Measurements from ENCODE around the gene PTPRD. TPM values are rescaled to one million over a fixed set of nuclear protein-coding genes. Genes with fewer than 3 reads are reported as not detected.

Gene PTPRD
- total and polyA plus RNA-seq, 5 donors from 2014 or later = 0.47 TPM; not detected in 4

DNA sequence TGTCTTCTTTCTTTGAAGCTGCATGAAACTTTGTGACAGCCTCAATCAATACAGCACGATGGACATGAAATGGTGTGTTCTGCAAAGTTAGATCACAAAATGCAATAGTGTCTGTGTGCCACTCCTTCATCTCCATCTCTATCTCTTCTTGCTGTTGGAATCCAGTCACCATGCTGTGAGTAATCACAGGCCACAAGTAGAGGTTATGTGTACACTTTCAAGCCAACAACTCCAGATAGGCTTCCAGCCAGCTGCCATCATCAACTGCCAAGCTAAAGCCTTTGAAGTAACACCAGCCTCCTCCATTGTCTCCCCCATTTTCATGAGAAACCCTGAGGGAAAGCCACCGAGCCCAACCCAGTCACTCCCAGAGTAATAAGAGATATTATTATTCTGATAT lies 360.6 kb downstream of the PTPRD start:
- H3K36me3 ChIP-seq (ENCODE audit: control insufficient read depth, insufficient read depth, low read length) = no peaks in the 10 kb centered on the region
- Mint-ChIP-seq H3K36me3 (no peaks in the 10 kb centered on the region), H3K4me3 (no peak overlapping the region), H3K27ac (no peak overlapping the region), H3K9me3 (peaks cover 0 to 20% (median 4%) of the 10 kb centered on the region in 7 donors), H3K27me3 (no peaks in the 10 kb centered on the region), H3K4me1 (no peaks in the 10 kb centered on the region)
- no peaks in the 10 kb centered on the region for H3K27me3 ChIP-seq (ENCODE audit: control insufficient read depth, insufficient read depth, low read length)
- H3K9me3 ChIP-seq (ENCODE audit: control insufficient read depth in 2 of 2, low read length in 2 of 2) = no peaks in the 10 kb centered on the region
- DNase-seq (no peak), ATAC-seq (ENCODE audit: low read depth in 2 of 2) (no peak)
- no peaks in the 10 kb centered on the region for H3K4me1 ChIP-seq (ENCODE audit: control insufficient read depth, insufficient read depth, low read length, poor library complexity, severe bottlenecking)
- no peak overlapping the region for H3K4me3 ChIP-seq (ENCODE audit: low read depth, low read length)
- H3K27ac ChIP-seq (ENCODE audit: insufficient read depth, low read length, poor library complexity, severe bottlenecking) = no peak overlapping the region

DNA sequence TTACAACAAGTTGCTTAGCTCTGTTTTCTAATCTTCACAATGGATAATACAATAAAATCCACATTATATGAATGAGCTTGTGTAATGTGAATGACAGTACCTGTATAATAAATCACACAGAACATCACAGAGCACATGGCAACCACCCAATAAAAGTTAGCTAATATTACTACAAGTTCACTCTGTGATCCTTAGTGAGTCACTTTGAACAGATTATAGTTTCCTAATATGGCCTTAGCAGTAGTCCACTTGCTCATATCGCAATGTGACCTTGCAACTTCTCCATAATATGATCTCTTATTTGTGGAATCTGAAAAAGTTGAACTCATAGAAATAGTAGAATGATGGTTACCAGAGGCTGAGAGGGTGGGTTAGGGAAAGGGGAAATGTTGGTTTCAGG lies 361.3 kb downstream of the PTPRD start:
- no peak overlapping the region for H3K4me3 ChIP-seq (ENCODE audit: low read depth, low read length)
- DNase-seq = no peak
- Mint-ChIP-seq H3K4me1 (no peaks in the 10 kb centered on the region), H3K27me3 (no peaks in the 10 kb centered on the region), H3K27ac (no peak overlapping the region), H3K9me3 (peaks cover 0 to 20% (median 3%) of the 10 kb centered on the region in 7 donors), H3K36me3 (no peaks in the 10 kb centered on the region), H3K4me3 (no peak overlapping the region)
- no peaks in the 10 kb centered on the region for H3K36me3 ChIP-seq (ENCODE audit: control insufficient read depth, insufficient read depth, low read length)
- H3K9me3 ChIP-seq (ENCODE audit: control insufficient read depth in 2 of 2, low read length in 2 of 2) = no peaks in the 10 kb centered on the region
- ATAC-seq (ENCODE audit: low read depth in 2 of 2) = no peak
- H3K27me3 ChIP-seq (ENCODE audit: control insufficient read depth, insufficient read depth, low read length) = no peaks in the 10 kb centered on the region
- no peak overlapping the region for H3K27ac ChIP-seq (ENCODE audit: insufficient read depth, low read length, poor library complexity, severe bottlenecking)
- no peaks in the 10 kb centered on the region for H3K4me1 ChIP-seq (ENCODE audit: control insufficient read depth, insufficient read depth, low read length, poor library complexity, severe bottlenecking)

DNA sequence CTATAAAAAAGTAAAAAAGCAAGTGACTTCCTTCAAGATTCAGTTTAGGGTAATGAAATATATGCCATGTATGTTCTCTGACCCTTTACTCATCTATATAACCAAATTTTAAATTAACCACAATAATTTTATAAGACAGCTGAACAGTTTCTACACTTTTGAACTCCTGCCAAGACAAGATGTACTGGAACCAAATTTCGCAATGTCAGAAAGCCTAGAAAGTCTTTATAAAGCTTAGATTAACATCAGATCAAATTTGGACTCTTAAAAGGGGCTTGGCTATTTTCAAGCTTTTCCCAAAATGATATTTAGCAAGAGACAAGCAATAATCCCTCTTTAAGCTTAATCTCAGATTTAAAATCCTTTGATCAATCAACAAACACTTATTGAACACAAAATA lies 362.6 kb downstream of the PTPRD start:
- no peaks in the 10 kb centered on the region for H3K4me1 ChIP-seq (ENCODE audit: control insufficient read depth, insufficient read depth, low read length, poor library complexity, severe bottlenecking)
- Mint-ChIP-seq H3K27ac (no peak overlapping the region), H3K27me3 (no peaks in the 10 kb centered on the region), H3K4me3 (no peak overlapping the region), H3K36me3 (no peaks in the 10 kb centered on the region), H3K9me3 (peaks cover 0 to 24% (median 5%) of the 10 kb centered on the region in 7 donors), H3K4me1 (no peaks in the 10 kb centered on the region)
- DNase-seq (no peak), ATAC-seq (ENCODE audit: low read depth in 2 of 2) (no peak)
- no peaks in the 10 kb centered on the region for H3K27me3 ChIP-seq (ENCODE audit: control insufficient read depth, insufficient read depth, low read length)
- no peaks in the 10 kb centered on the region for H3K9me3 ChIP-seq (ENCODE audit: control insufficient read depth in 2 of 2, low read length in 2 of 2)
- no peak overlapping the region for H3K27ac ChIP-seq (ENCODE audit: insufficient read depth, low read length, poor library complexity, severe bottlenecking)
- no peaks in the 10 kb centered on the region for H3K36me3 ChIP-seq (ENCODE audit: control insufficient read depth, insufficient read depth, low read length)
- no peak overlapping the region for H3K4me3 ChIP-seq (ENCODE audit: low read depth, low read length)

DNA sequence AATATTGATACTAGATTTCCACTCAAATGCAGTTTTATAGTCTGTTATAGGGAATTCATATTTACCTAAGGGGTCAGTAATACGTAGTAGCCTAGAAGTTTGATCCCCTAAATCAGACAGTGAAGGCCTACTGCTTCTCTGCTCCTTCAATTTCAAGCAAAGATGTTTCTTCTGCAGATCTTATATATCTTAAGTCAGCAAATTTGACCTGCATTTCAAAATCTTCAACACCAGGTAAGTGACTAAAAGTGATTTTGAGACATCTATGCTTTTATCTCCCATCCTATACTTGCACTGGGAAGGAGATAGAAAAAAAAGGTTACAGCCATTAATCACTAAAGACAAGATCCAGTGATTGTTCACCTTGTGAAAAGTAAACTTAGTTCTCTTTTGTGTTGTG lies 363.9 kb downstream of the PTPRD start:
- no peaks in the 10 kb centered on the region for H3K9me3 ChIP-seq (ENCODE audit: control insufficient read depth in 2 of 2, low read length in 2 of 2)

DNA sequence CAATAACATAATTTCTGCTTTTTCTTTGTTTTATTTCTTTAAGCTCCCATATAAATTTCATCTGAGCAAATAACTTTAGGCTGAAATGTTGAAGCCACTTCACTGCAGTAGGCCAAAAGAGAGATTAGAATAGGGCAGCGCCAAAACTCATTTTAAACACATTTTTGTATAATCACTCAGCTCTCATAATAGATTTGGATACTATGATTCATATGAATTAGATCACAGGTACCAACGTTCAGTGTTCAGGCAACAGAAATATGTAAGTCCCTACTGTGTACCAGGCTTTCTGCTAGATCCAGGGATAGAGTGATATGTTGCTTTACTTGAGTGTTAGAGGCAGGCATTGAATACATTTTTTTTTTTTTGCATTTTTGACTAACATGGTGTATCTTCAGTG lies 370.5 kb downstream of the PTPRD start:
- Histone ChIP-seq H3K9me3 (ENCODE audit: control insufficient read depth in 2 of 2, low read length in 2 of 2) (peaks cover 0 to 8% of the 10 kb centered on the region in 2 experiments), H3K27me3 (ENCODE audit: control insufficient read depth, insufficient read depth, low read length) (no peaks in the 10 kb centered on the region), H3K4me3 (ENCODE audit: low read depth, low read length) (no peak overlapping the region), H3K36me3 (ENCODE audit: control insufficient read depth, insufficient read depth, low read length) (no peaks in the 10 kb centered on the region), H3K4me1 (ENCODE audit: control insufficient read depth, insufficient read depth, low read length, poor library complexity, severe bottlenecking) (no peaks in the 10 kb centered on the region), H3K27ac (ENCODE audit: insufficient read depth, low read length, poor library complexity, severe bottlenecking) (no peak overlapping the region)
- Mint-ChIP-seq H3K27me3 (no peaks in the 10 kb centered on the region), H3K9me3 (peaks cover 3 to 32% (median 5%) of the 10 kb centered on the region in 7 donors), H3K4me3 (no peak overlapping the region), H3K4me1 (no peaks in the 10 kb centered on the region), H3K36me3 (no peaks in the 10 kb centered on the region), H3K27ac (no peak overlapping the region)
- DNase-seq = no peak
- ATAC-seq (ENCODE audit: low read depth in 2 of 2) = no peak

More for the DNA sequence above, 363.9 kb downstream of the PTPRD start:
- Mint-ChIP-seq H3K27ac (no peak overlapping the region), H3K36me3 (no peaks in the 10 kb centered on the region), H3K4me3 (no peak overlapping the region), H3K27me3 (no peaks in the 10 kb centered on the region), H3K4me1 (no peaks in the 10 kb centered on the region), H3K9me3 (peaks cover 0 to 26% (median 6%) of the 10 kb centered on the region in 7 donors)
- H3K27ac ChIP-seq (ENCODE audit: insufficient read depth, low read length, poor library complexity, severe bottlenecking) = no peak overlapping the region
- H3K36me3 ChIP-seq (ENCODE audit: control insufficient read depth, insufficient read depth, low read length) = no peaks in the 10 kb centered on the region
- H3K4me1 ChIP-seq (ENCODE audit: control insufficient read depth, insufficient read depth, low read length, poor library complexity, severe bottlenecking) = no peaks in the 10 kb centered on the region
- ATAC-seq (ENCODE audit: low read depth in 2 of 2) = no peak
- H3K4me3 ChIP-seq (ENCODE audit: low read depth, low read length) = no peak overlapping the region
- H3K27me3 ChIP-seq (ENCODE audit: control insufficient read depth, insufficient read depth, low read length) = no peaks in the 10 kb centered on the region
- DNase-seq = no peak

DNA sequence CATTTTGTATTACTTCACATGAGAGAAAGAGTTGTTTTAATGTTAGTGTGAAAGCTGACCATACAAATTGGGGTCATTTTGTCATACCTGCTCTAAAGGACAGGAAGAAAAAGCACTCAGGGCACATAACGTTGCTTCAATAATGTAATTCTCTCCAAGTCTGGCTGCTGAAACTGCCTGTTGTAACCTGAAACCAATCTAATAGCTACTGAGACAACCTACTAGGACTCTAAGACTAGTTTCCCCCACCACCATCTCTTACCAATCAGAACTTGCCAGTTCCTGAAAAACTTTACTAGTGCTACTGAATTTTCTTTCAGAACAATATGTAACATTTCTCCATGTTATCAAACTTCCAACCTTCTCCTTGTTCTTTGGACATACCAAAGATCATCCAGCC lies 374.7 kb downstream of the PTPRD start:
- Mint-ChIP-seq H3K4me3 (no peak overlapping the region), H3K4me1 (no peaks in the 10 kb centered on the region), H3K27ac (no peak overlapping the region), H3K27me3 (no peaks in the 10 kb centered on the region), H3K9me3 (peaks cover 0 to 15% (median 4%) of the 10 kb centered on the region in 7 donors), H3K36me3 (no peaks in the 10 kb centered on the region)
- ATAC-seq (ENCODE audit: low read depth in 2 of 2) (no peak), DNase-seq (no peak)
- no peaks in the 10 kb centered on the region for H3K4me1 ChIP-seq (ENCODE audit: control insufficient read depth, insufficient read depth, low read length, poor library complexity, severe bottlenecking)
- no peaks in the 10 kb centered on the region for H3K27me3 ChIP-seq (ENCODE audit: control insufficient read depth, insufficient read depth, low read length)
- H3K9me3 ChIP-seq (ENCODE audit: control insufficient read depth in 2 of 2, low read length in 2 of 2) = peaks cover 0 to 8% of the 10 kb centered on the region in 2 experiments
- H3K27ac ChIP-seq (ENCODE audit: insufficient read depth, low read length, poor library complexity, severe bottlenecking) = no peak overlapping the region
- no peaks in the 10 kb centered on the region for H3K36me3 ChIP-seq (ENCODE audit: control insufficient read depth, insufficient read depth, low read length)
- no peak overlapping the region for H3K4me3 ChIP-seq (ENCODE audit: low read depth, low read length)

DNA sequence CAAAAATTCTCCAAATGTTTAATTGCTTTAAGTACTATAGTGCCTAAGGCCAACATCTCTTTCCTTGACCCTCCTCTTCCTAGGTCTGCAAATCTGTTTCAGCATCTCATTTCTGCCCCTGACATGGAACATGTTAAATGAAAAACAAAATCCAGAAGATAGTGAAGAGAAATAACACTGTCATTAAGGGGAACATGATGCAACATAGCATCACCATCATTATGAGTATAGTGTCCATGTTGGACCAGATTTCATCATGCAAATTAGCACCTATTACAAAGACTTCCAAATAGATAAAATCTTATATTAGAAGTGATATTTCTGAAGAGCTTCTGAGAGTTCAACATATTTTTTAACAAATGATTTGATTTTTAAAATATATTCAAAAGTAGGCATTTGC lies 375.2 kb downstream of the PTPRD start:
- Histone ChIP-seq H3K4me1 (ENCODE audit: control insufficient read depth, insufficient read depth, low read length, poor library complexity, severe bottlenecking) (no peaks in the 10 kb centered on the region), H3K4me3 (ENCODE audit: low read depth, low read length) (no peak overlapping the region), H3K27ac (ENCODE audit: insufficient read depth, low read length, poor library complexity, severe bottlenecking) (no peak overlapping the region), H3K36me3 (ENCODE audit: control insufficient read depth, insufficient read depth, low read length) (no peaks in the 10 kb centered on the region), H3K9me3 (ENCODE audit: control insufficient read depth in 2 of 2, low read length in 2 of 2) (peaks cover 0 to 3% of the 10 kb centered on the region in 2 experiments), H3K27me3 (ENCODE audit: control insufficient read depth, insufficient read depth, low read length) (no peaks in the 10 kb centered on the region)
- DNase-seq (no peak), ATAC-seq (ENCODE audit: low read depth in 2 of 2) (no peak)
- Mint-ChIP-seq H3K9me3 (peaks cover 0 to 19% (median 4%) of the 10 kb centered on the region in 7 donors), H3K27me3 (no peaks in the 10 kb centered on the region), H3K4me3 (no peak overlapping the region), H3K4me1 (no peaks in the 10 kb centered on the region), H3K36me3 (no peaks in the 10 kb centered on the region), H3K27ac (no peak overlapping the region)

DNA sequence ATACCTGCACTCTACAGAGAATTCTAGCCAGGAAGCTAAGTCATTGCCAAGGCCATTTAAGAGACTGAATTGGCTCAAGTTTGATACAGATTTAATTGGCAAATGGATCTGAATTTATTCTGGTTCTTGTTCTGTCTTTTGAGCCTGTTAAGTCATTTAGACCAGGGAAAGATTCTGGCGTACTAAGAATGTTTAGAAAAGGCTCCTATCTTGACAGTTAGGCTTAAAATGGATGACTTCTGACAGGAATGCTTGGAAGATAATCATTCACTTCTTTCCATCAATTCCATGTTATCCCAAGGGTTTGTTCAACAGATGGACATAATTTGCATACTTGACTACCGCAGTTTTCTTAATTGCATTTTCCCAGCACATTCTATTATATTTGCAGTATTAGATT lies 376.6 kb downstream of the PTPRD start:
- no peak for DNase-seq

More for the DNA sequence above, 376.6 kb downstream of the PTPRD start:
- H3K4me3 ChIP-seq (ENCODE audit: low read depth, low read length) = no peak overlapping the region
- peaks cover 0 to 3% of the 10 kb centered on the region in 2 experiments for H3K9me3 ChIP-seq (ENCODE audit: control insufficient read depth in 2 of 2, low read length in 2 of 2)
- H3K27ac ChIP-seq (ENCODE audit: insufficient read depth, low read length, poor library complexity, severe bottlenecking) = no peak overlapping the region
- H3K36me3 ChIP-seq (ENCODE audit: control insufficient read depth, insufficient read depth, low read length) = no peaks in the 10 kb centered on the region
- ATAC-seq (ENCODE audit: low read depth in 2 of 2) = no peak
- H3K27me3 ChIP-seq (ENCODE audit: control insufficient read depth, insufficient read depth, low read length) = no peaks in the 10 kb centered on the region
- Mint-ChIP-seq H3K36me3 (no peaks in the 10 kb centered on the region), H3K4me3 (no peak overlapping the region), H3K27me3 (no peaks in the 10 kb centered on the region), H3K4me1 (no peaks in the 10 kb centered on the region), H3K27ac (no peak overlapping the region), H3K9me3 (peaks cover 0 to 18% (median 6%) of the 10 kb centered on the region in 7 donors)
- H3K4me1 ChIP-seq (ENCODE audit: control insufficient read depth, insufficient read depth, low read length, poor library complexity, severe bottlenecking) = no peaks in the 10 kb centered on the region
